Peyer's patch (tissue), 4 donors: ENCODE measurements around the gene WDFY4.

Source experiments
- CTCF ChIP-seq, 6 experiments: fragments of 450-650 bp in 4 of 6; fragments of 200-600 bp in 2 of 6; sonication (generic) in 1 of 6; IDR thresholded peaks; one replicate each; pipeline ENCODE4 v1.5.1; 2017 to 2019; ENCODE audit warnings: antibody characterized with exemption in 6 of 6, mild to moderate bottlenecking in 3 of 6, moderate library complexity in 1 of 6
- POLR2A ChIP-seq, 2 donors: fragments of 450-650 bp; IDR thresholded peaks; one replicate each; pipeline ENCODE4 v1.5.1; 2017; ENCODE audit warnings: antibody characterized with exemption in 2 of 2, mild to moderate bottlenecking in 2 of 2, moderate library complexity in 2 of 2

GRCh38 chr10:48655411-48656240 lies 29.0 kb upstream of the WDFY4 start:
- TF ChIP-seq CTCF (IDR thresholded peaks at IDR 0.05): peak in 2 of 6 experiments; percentile 4 to 6
- no peak for TF ChIP-seq POLR2A (IDR thresholded peaks at IDR 0.05)
